ENCODE results near the gene MYO10. TPM values are rescaled to one million over a fixed set of nuclear protein-coding genes. Genes with fewer than 3 reads are reported as not detected.

Gene MYO10
- total RNA-seq, 1 donor from 2014 or later = 19.7 TPM

- no peak for DNase-seq (ENCODE audit: low spot score)
Measured at GRCh38 chr5:16812448-16812847, 123.6 kb downstream of the MYO10 start.

DNA sequence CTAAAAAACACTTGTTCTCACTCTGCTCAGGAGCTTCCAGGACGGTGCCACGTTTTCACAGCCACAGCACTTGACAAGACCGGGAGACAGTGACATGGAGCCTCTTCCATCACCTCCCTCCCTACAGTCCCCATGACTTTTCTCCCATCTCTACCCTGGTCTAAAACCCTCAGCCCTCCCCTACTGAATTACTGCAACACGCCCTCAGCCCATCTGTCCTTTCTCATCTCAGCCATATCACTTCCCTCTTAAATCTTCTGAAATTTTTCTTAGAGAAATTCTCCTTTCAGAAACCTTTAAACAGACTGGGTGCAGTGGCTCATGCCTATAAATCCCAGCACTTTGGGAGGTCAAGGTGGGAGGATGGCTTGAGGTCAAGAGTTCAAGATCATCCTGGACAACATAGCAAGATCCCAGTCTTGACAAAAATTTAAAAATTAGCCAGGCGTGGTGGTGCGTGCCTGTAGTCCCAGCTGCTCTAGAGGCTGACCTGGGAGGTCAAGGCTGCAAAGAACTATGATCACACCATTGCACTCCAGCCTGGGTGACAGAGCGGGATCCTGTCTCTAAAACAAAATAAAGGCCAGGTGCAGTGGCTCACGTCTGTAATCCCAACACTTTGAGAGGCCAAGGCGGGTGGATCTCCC, 125.8 kb downstream of the MYO10 start:
- DNase-seq (ENCODE audit: low spot score) = no peak

- no peak for DNase-seq (ENCODE audit: low spot score)
Measured at GRCh38 chr5:16809395-16810207, 126.5 kb downstream of the MYO10 start.

DNA sequence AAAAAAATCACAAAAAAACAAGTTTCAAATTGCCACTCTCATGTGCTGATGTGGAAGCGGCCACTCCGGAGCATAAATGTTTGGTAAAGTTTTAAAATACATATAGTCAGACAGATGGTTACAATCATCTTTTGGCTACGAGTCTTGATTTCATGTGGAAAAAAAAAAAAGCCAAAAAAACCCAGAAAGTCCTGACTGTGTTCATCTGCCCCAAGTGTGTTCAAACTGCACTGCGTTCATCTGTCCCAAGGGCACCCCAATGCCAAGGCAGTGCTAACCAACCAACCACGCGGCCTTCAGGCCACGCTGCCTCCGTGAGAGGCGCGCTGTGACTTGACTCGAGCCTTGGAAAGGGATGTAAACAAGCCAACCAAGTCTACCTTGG, 127.1 kb downstream of the MYO10 start:
- DNase-seq (ENCODE audit: low spot score) = no peak

DNA sequence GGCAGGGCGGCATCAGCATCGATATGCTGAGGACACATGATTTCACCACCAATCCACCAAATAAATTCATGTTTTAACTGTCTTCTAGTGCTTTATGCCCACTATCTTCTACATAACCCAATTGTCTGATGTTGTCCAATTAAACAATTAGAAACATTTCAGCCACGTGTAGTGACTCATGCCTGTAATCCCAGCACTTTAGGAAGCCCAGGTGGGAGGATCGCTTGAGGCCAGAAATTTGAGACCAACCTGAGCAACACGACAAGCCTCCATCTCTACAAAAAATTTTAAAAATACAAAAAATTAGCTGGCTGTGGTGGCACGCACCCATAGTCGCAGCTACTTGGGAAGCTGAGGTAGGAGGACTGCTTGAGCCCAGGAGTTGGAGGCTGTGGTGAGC, 128.1 kb downstream of the MYO10 start:
- DNase-seq (ENCODE audit: low spot score) = no peak

DNA sequence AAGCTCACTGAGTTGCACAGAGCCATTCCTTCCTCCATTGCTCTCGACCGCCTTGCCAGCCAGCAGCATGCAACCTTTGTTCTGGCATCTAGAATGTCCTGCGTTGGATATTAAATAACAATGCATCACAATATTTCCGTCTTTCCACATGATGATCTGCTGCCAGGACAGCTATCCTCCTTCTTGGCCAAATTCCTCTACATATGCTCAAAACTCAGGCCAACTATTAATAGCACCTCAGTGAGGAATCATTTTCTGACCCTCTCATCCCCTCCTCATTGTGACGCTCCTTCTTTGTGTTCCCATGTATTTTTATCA, 128.6 kb downstream of the MYO10 start:
- DNase-seq (ENCODE audit: low spot score) = no peak

GRCh38 chr5:16806711-16807546, 129.2 kb downstream of the MYO10 start:
- DNase-seq (ENCODE audit: low spot score) = no peak

- DNase-seq (ENCODE audit: low spot score) = no peak
Measured at GRCh38 chr5:16805486-16805885, 130.6 kb downstream of the MYO10 start.

DNA sequence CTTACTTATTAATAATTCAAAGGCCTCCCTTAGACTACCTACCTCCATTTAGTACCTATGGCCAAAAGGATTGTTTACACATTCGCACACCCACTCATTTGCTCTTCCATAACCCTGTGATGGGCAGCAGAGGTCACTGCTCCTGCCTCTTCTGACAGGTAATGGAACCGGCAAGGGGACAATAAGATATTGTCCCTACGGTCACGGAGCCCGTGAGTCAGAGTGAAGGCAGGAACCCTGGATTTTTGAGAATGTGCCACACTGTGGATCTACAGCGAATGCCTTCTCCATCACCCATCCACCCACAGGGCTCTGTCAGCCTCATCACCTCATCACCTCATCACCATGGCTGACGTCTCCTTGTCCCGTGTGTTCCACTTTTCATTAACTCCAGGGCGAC, 132.3 kb downstream of the MYO10 start:
- DNase-seq (ENCODE audit: low spot score) = no peak

- no peak for DNase-seq (ENCODE audit: low spot score)
Measured at GRCh38 chr5:16800477-16800876, 135.6 kb downstream of the MYO10 start.

- no peak for DNase-seq (ENCODE audit: low spot score)
Measured at GRCh38 chr5:16799796-16800195, 136.3 kb downstream of the MYO10 start.

- no peak for DNase-seq (ENCODE audit: low spot score)
Measured at GRCh38 chr5:16797951-16798350, 138.1 kb downstream of the MYO10 start.

GRCh38 chr5:16794269-16794913, 141.7 kb downstream of the MYO10 start:
- no peak for DNase-seq (ENCODE audit: low spot score)

DNA sequence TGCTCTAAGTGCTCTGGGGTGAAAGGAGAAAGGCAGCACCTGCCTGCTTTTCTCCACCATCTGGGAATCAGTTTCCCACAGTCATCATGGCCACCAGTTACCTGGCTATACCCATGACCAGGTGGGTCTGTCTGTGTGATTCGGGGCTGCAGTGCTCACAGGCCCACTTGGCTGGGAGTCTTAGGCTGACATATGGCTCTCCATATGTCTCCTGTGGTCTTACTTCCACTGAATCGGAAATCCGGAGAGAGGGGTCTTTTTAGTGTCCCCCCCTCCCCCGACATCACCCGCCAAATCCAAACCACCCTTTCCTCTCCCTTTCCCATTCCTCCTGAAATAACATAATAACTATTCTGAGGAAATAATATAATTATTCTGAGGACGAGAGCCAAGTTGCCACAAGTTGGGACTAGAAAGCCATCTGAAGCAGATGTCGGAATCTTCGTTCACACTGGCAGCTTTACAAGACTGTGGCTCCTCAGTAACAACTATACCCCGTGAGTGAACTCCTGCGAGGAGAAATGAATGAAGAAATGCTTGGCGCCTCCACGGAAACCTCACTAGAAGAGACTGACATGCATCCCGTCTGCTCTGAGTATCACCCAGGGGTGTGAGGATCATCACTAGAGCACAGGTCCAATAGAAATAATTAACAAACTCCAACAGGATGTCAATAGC, 143.4 kb downstream of the MYO10 start:
- no peak for DNase-seq (ENCODE audit: low spot score)

DNA sequence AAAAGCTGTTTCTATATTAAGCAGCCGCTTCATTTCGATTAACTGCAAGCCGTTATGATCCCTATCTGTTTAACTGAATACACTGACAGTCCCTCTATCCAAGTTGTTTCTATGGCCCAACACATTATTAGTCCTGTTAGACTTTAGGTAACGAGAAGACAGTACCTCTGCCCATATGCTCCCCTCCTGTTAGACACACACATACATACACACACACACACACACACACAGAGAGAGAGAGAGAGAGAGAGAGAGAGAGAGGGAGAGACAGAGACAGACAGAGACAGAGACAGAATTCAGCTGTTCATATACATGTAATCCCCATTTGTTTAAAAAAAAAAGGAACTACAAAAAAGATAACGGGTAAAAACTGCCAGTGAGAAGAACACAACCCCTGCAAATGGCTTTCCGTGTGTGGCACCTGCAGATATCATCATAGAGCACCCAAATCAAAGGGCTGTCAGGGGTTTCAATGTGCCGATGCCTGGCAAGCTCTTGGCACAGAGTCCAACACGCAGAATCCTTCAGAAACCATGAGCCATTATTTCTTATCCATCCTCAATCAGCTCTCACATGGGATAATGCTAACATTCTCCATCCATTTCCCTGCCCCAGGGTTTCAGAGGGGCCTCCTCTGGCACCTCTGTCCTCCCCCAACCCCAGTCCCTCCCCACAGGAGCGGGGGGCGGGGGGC, 144.0 kb downstream of the MYO10 start:
- DNase-seq (ENCODE audit: low spot score) = no peak

DNA sequence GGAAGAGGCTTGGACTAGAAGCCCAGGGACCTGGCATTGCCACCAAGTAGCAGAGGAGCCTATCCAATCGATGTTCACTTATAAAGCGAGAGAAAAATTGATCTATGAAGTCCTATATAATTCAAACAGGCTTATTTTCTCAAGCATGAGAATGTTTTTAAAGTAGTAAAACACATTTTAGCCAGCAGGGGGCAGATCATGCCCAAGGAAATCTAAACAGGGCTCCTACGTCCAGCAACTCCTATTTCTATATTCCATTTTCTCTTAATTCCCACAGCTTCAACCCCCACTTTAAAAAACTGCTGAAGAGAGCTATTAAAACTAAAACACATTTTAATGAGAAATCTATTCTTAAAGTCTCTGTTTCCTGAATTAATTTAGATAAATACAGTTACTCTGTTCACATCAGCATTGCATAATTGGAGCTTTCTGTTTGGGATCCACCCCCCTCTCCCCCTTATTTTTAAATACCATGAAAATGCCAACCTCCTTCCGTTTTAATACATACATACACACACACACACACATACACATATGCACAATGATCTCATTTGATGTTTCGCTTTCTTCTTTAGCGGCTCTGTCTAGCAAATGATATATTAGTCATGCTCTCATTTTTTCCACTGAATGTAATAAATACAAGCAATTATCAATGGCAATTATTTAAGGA, 144.9 kb downstream of the MYO10 start:
- DNase-seq (ENCODE audit: low spot score) = no peak

- DNase-seq (ENCODE audit: low spot score) = no peak
Measured at GRCh38 chr5:16788957-16789356, 147.1 kb downstream of the MYO10 start.

DNA sequence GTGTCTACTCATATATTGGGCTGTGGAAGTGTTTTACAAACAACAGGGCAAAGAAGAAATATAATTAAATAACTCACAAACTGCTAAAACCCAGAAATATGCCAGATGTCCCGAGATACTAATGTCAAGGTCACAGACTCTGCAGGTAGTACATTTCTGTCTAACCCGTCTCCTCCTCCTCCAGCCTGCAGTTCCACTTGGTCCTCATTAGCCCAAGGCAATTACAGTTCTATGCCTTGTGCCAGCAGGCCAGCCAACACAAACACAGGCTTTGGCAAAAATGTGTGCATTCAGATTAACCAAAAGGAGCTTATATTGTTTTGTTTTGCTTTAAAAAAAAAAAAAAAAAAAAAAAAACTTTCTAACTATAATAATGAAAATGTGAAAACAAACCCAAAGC, 148.8 kb downstream of the MYO10 start:
- no peak for DNase-seq (ENCODE audit: low spot score)

DNA sequence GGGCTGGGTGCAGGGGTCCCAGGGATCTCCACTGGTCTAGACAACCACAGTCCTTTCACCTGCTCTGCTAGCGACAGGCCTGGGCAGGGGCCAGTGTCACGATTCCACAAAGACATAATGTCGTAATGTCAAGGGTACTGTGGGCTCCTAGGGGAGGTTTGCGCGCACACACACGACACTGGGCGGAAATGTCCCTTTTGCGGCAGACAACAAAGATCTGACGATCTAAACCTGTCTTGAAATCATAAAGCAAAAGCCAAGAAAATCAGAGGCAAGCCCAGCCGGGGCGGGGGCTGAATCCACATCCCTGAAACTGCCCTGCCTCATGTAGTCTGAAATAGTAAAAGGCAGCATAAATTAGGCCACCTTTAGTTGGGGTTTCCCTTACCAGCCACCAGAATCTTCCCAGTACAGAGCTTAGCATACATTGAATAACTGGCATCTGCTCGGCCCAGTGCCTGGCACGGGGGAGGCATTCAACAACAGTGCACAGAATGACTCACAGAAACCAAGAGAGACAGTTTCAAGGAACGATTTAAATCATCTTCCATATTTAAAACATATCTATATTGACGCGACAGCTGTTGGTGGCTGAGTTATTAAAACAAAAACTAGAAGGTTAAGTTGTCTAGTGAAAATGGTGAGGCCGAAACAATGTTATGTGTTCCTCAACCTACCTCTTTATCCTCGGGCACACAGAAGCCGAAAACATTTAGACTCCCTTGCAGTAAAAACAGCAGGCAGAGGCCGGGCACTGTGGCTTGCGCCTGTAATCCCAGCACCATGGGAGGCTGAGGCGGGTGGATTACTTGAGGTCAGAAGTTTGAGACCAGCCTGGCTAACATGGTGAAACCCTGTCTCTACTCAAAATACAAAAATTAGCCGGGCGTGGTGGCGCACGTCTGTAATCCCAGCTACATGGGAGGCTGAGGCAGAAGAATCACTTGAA, 151.0 kb downstream of the MYO10 start:
- DNase-seq (ENCODE audit: low spot score) = no peak

Data from ureter (tissue), 1 donor.